Stimulated activated CD8-positive, alpha-beta memory T cell treated with anti-CD3 and anti-CD28 coated beads, Interleukin-7, amount 100 ng/mL, for 4 hours (primary cell): ENCODE data around the gene PDC.
"Not testable (repeated sequence)": the region's sequence is repeated elsewhere in the genome, so short reads cannot be mapped to it uniquely, and the experiment has no call there.

Experiments used
- DNase-seq, 2 donors: peaks; one replicate each; pipeline ENCODE4 v3.0.0-alpha.2; 2020; ENCODE audit warnings: low read depth in 2 of 2

The PDC gene

DNA sequence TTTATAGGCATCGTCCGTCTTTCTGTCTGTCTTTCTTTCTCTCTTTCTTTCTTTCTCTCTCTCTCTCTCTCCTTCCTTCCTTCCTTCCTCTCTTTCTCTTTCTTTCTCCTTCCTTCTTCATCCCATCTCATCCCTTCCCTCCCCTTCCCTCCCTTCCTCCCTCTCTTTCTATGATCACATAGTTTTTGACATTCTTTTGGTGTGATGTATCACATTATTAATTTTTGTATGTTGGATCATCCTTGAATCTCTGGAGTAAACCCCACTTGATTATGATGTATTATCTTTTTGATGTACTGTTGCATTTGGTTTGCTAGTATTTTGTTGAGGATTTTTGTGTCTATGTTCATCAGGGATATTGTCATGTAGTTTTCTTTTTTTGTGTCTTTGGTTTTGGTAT lies 59.5 kb downstream of the PDC start:
- not testable (repeated sequence) for DNase-seq
